ENCODE measurements around the gene TNNI2. TPM values are rescaled to one million over a fixed set of nuclear protein-coding genes. Genes with fewer than 3 reads are reported as not detected.
"Not testable (repeated sequence)": the region's sequence is repeated elsewhere in the genome, so short reads cannot be mapped to it uniquely, and the experiment has no call there.

Gene TNNI2
- total RNA-seq, 1 donor from 2014 or later, result 322 TPM

GRCh38 chr11:1875093-1875850, 36.5 kb downstream of the TNNI2 start:
- DNase-seq, result no peak

- not testable (repeated sequence) for DNase-seq
Measured at GRCh38 chr11:1875851-1876301, 37.1 kb downstream of the TNNI2 start.

GRCh38 chr11:1876361-1877063, 37.7 kb downstream of the TNNI2 start:
- peak; percentile 82 for DNase-seq

- DNase-seq, result peak; percentile 51
Measured at GRCh38 chr11:1877211-1878136, 38.7 kb downstream of the TNNI2 start.

DNA sequence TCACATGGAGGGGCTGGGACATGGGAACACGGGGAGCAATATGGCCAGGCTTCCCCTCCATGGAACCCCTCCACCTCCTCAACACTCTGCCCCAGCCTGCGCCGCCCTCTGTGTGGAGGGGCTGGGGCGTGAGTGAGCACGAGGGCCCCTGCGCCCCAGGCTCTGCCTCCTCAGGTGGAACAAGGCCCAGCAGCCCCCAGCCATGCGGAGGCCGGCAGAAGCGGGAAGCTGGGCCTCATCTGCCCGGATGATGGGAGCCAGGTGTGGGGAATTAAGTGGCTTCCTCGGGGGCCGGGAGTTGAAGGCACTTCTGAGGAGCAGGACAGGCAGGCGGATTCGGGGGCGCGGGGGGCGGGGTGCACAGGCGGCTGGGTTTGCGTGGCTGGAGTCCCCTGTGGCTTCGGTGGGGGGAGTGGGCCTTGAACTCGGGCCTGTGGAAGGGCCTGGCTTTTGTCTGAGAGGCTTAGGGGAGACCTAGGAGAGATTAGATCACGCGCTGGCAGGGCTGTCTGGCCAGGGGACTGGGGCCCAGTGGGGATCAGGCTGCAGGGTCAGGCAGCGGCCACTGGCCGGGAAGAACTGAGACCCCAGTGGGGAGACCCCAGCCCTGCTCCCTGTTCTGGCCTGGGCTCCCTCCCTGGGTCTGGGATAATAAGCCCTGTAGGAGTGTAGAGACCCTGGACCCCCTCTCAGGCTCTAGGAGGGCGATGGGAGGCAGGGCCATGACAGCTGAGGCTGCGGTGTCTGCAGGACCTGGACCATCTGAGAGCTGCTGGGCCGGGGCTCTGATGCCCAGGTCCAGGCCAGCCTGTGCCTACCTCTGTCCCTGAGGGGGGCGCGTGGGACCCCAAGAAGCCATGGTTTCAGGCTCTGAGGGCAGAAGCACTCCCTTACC, 39.6 kb downstream of the TNNI2 start:
- DNase-seq, result peak; percentile 71

GRCh38 chr11:1879342-1879940, 40.7 kb downstream of the TNNI2 start:
- DNase-seq, result no peak

- DNase-seq, result peak; percentile 60
Measured at GRCh38 chr11:1879941-1880720, 41.4 kb downstream of the TNNI2 start.

DNA sequence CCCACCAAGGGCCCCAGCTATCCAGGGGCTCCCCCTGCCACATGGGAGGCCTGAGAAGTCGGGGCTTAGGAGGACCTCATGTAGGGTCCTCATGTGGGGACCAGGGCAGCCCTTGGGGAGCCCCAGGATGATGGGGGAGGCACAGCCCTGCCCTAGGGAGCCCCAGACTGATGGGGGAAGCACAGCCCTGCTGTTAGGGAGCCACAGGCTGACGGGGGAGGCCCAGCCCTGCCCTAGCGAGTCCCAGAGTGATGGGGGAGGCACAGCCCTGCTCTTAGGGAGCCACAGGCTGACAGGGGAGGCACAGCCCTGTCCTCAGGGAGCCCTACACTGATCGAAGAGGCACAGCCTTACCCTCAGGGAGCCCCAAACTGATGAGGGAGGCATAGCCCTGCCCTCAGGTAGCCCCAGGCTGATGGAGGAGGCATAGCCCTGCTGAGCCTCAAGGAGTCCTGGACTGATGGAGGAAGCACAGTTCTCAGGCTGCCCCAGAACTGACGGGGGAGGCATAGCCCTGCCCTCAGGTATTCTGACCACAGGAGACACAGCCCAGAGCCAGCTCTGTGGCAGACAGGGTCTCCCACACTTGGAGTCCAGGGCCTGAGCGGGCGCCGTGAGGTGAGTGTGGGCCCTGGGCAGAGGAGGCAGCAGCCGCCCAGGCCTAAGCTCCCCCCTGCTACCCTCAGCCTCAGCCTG, 42.1 kb downstream of the TNNI2 start:
- DNase-seq, result no peak

GRCh38 chr11:1881442-1882264, 42.9 kb downstream of the TNNI2 start:
- peak; percentile 88 for DNase-seq

GRCh38 chr11:1882265-1883238, 43.8 kb downstream of the TNNI2 start:
- peak; percentile 82 for DNase-seq

- no peak for DNase-seq
Measured at GRCh38 chr11:1883346-1884302, 44.8 kb downstream of the TNNI2 start.

DNA sequence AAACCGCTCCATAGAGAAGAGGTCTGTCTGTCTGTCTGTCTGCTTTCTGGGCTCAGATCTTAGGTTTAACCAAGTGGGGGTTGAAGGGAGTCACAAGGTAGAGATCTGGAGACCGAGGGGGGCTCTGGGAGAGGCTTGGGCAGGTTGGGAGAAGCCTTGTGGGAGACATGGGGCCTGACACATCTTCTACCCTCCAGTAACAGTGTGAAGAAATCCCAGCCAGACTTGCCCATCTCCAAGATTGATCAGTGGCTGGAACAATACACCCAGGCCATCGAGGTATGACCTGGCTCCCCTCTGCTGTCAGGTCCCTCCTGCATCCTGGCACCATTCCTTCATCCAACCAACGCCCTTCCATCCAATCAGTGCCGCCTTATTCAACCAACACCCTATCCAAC, 45.5 kb downstream of the TNNI2 start:
- DNase-seq, result no peak

DNA sequence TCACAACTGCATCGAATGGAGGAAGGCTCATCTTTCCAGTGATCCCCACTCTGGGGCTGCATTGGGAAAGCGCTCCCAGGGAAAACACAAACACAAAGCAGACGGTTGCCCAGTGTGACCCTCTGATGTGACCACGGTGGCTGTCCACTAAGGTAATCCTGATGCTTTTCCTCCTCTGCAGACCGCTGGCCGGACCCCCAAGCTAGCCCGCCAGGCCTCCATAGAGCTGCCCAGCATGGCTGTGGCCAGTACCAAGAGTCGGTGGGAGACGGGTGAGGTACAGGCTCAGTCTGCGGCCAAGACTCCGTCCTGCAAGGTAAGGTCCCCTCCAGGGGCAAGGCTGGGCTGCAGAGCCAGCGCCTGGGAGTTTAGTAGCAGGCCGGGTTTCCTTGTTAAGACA, 47.8 kb downstream of the TNNI2 start:
- DNase-seq, result not testable (repeated sequence)

DNA sequence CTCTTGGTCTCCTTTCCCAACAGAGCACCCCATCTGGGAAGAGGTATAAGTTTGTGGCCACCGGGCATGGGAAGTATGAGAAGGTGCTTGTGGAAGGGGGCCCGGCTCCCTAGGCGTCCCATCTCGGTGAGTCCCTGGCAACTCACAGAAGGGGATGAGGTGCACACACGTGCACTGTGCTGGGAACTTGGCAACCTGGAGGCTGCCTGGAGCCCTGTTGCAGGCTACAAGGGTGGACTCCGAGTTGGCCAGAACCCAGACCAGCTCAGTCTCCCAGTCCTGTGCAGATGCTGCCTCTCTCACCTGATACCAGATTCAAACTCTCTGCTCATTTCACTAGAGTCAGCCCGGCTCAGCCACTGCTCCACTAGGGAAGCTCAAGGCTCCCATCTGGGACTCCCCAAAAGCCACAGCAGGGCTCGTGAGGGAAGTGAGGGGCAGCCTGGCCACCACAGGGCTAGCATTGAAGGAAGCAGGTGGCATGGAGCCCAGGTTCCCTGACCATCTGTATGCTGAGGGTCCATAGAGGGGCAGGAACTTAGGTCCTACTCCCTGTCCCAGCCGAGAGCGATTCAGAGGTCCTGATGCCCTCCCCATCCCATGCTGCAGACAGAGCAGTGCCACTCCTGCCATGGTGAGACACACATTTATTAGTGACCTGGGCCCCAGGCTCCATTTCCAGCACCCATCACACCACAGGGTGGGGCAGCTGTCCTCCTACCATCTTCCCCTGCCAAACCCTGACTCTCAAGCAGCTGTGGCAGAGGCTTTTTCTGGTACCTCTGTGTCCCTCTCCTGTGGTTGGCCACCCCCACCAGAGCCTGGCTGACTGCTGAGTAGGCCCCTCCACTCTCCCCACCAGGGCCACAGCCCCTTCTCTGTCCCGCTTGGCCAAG, 48.9 kb downstream of the TNNI2 start:
- DNase-seq, result no peak

DNA sequence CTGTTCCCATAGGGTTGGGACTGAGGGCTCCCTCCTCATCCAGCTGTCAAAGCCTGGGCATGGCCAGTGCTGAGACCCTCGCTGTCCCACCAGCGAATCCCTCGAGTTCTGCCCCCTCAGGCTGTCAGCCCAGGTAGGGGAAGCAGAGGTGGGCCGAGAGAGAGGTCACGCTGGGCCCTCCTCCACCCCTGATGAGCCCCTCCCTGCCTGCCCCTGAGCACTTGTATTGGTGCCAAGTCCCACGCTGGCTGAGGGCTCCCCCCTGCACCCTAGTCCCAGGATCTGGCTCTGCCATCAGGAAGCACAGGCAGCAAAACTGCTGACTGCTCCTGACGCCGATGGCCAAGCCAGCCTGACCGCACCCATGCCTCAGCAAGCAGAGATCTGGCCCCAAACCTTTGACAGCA, 49.6 kb downstream of the TNNI2 start:
- no peak for DNase-seq

Data from skin of body (tissue), 2 donors.